H1 (cell line): ENCODE data around the gene CKM.

ENCODE experiments used
- ASH2L ChIP-seq: fragments of 200-600, 300-600 bp; sonication (generic); IDR thresholded peaks from one replicate; pipeline ENCODE4 v1.7.1; 2017; ENCODE audit warnings: low read length
- CBX8 ChIP-seq: fragments of 300-800, 300-1000 bp; sonication (generic); IDR thresholded peaks from 2 replicates; pipeline ENCODE4 v1.7.1; 2016; ENCODE audit warnings: low read depth, low read length, borderline replicate concordance
- CREB1 ChIP-seq: IDR thresholded peaks from 2 replicates; pipeline ENCODE4 v1.6.1; 2012; ENCODE audit warnings: inconsistent platforms
- CTCF ChIP-seq, 3 experiments: IDR thresholded peaks; 1 replicate in 2 of 3; 2 replicates in 1 of 3; pipeline versions ENCODE4 v1.5.1 to v1.6.1; 2011; ENCODE audit warnings: low read length in 3 of 3, mild to moderate bottlenecking in 3 of 3, inconsistent platforms in 2 of 3, low read depth in 1 of 3, moderate library complexity in 1 of 3; ENCODE audit not compliant: insufficient read depth in 1 of 3; ENCODE audit errors: control extremely low read depth in 1 of 3
- KDM1A ChIP-seq: fragments of 200-600, 300-600 bp; sonication (generic); IDR thresholded peaks from 2 replicates; pipeline ENCODE4 v1.7.1; 2016; ENCODE audit warnings: mild to moderate bottlenecking, low read length, borderline replicate concordance
- MAX ChIP-seq: IDR thresholded peaks from 2 replicates; pipeline ENCODE4 v1.6.1; 2012; ENCODE audit warnings: inconsistent platforms
- POLR2A ChIP-seq, 2 experiments: IDR thresholded peaks; 1 replicate in 1 of 2; 2 replicates in 1 of 2; pipeline ENCODE4 v1.6.1; 2011; ENCODE audit warnings: low read depth in 2 of 2, low read length in 2 of 2, mild to moderate bottlenecking in 2 of 2; ENCODE audit errors: control extremely low read depth in 1 of 2
- POLR2AphosphoS5 ChIP-seq: IDR thresholded peaks from 2 replicates; pipeline ENCODE4 v1.6.1; 2011; ENCODE audit warnings: low read depth, low read length
- POU5F1 ChIP-seq: IDR thresholded peaks from 2 replicates; pipeline ENCODE4 v1.6.1; 2011; ENCODE audit warnings: low read depth, mild to moderate bottlenecking, low read length, moderate library complexity
- RXRA ChIP-seq: IDR thresholded peaks from 2 replicates; pipeline ENCODE4 v1.6.1; 2011; ENCODE audit warnings: low read depth, mild to moderate bottlenecking, low read length, moderate library complexity; ENCODE audit not compliant: insufficient read depth
- TAF1 ChIP-seq: IDR thresholded peaks from 2 replicates; pipeline ENCODE4 v1.6.1; 2011; ENCODE audit warnings: mild to moderate bottlenecking, low read depth, low read length

- TF ChIP-seq ASH2L (no peak), CREB1 (no peak), POLR2A (IDR thresholded peaks at IDR 0.05; ENCODE audit: control extremely low read depth in 1 of 2, low read depth in 2 of 2, low read length in 2 of 2) (no peak), MAX (no peak), CTCF (IDR thresholded peaks at IDR 0.05; ENCODE audit: control extremely low read depth in 1 of 3, insufficient read depth in 1 of 3, low read depth in 1 of 3, low read length in 3 of 3) (no peak), CBX8 (no peak), POLR2AphosphoS5 (no peak), RXRA (no peak), KDM1A (no peak), POU5F1 (no peak), TAF1 (no peak)
These were observed 30.8 kb downstream of the CKM start for GRCh38 chr19:45291834-45292233.
